OCI-LY7 (cell line): ENCODE data around the gene F7. TPM values are rescaled to one million over a fixed set of nuclear protein-coding genes. Genes with fewer than 3 reads are reported as not detected.

Source experiments
- BruUV-seq: library from RNA; stranded (reverse); fragments of 400-500 nt; replicated peaks from 2 replicates; lab custom pipeline; 2021; lab: Mats Ljungman, UMichigan
- CTCF ChIA-PET: fragments of 300-600 bp; sonication (Branson Sonifier 250); formaldehyde crosslinking; loops from one replicate; lab custom pipeline; 2022; ENCODE audit warnings: antibody characterized with exemption; ENCODE audit not compliant: unreplicated experiment; lab: Charles Lee
- POLR2A ChIA-PET: fragments of 300-600 bp; sonication (Branson Sonifier 250); formaldehyde crosslinking; loops from one replicate; lab custom pipeline; 2022; ENCODE audit warnings: antibody characterized with exemption; lab: Charles Lee
- DNase-seq: peaks from one replicate; pipeline ENCODE4 v3.0.0-alpha.2; 2015; ENCODE audit warnings: low spot score
- H2AFZ ChIP-seq: fragments of 200-600 bp; sonication (generic), shearing (Covaris generic); 2 replicates; pipeline ENCODE4 v1.6.1; 2014; ENCODE audit warnings: mild to moderate bottlenecking, antibody characterized with exemption, low read length, moderate library complexity
- H3K27ac ChIP-seq: fragments of 200-600 bp; sonication (generic); 2 replicates; pipeline ENCODE4 v1.5.1; 2014; ENCODE audit warnings: mixed run types, low read depth, mild to moderate bottlenecking, moderate library complexity, low read length, inconsistent platforms; ENCODE audit not compliant: poor library complexity, severe bottlenecking
- H3K36me3 ChIP-seq: fragments of 200-600 bp; sonication (generic); 2 replicates; pipeline ENCODE4 v1.6.1; 2014; ENCODE audit warnings: mild to moderate bottlenecking, antibody characterized with exemption, low read length, moderate library complexity, mixed read lengths; ENCODE audit not compliant: insufficient read depth
- H3K4me1 ChIP-seq: fragments of 200-600 bp; sonication (generic); 2 replicates; pipeline ENCODE4 v1.5.1; 2014; ENCODE audit warnings: mild to moderate bottlenecking, low read length; ENCODE audit not compliant: insufficient read depth, poor library complexity, severe bottlenecking
- H3K4me2 ChIP-seq: fragments of 200-600 bp; sonication (generic); 2 replicates; pipeline ENCODE4 v1.6.1; 2014; ENCODE audit warnings: mild to moderate bottlenecking, low read length
- H3K4me3 ChIP-seq: fragments of 200-600 bp; sonication (generic); 2 replicates; pipeline ENCODE4 v1.5.1; 2014; ENCODE audit warnings: mild to moderate bottlenecking, low read depth, low read length; ENCODE audit not compliant: poor library complexity, severe bottlenecking
- H3K79me2 ChIP-seq: fragments of 200-600 bp; sonication (generic); 2 replicates; pipeline ENCODE4 v1.6.1; 2016; ENCODE audit warnings: low read depth, mild to moderate bottlenecking, low read length, moderate library complexity, mixed read lengths; ENCODE audit not compliant: insufficient read depth
- H3K9me2 ChIP-seq: fragments of 200-600 bp; sonication (generic); 2 replicates; pipeline ENCODE4 v1.6.1; 2016; ENCODE audit warnings: mild to moderate bottlenecking, low read length, mixed read lengths; ENCODE audit not compliant: insufficient read depth
- H3K9me3 ChIP-seq: fragments of 200-600 bp; sonication (generic); 2 replicates; pipeline ENCODE4 v1.6.1; 2014; ENCODE audit warnings: mild to moderate bottlenecking, mixed run types, low read length, mixed read lengths
- H4K20me1 ChIP-seq: fragments of 200-600 bp; sonication (generic); 2 replicates; pipeline ENCODE4 v1.6.1; 2014; ENCODE audit warnings: mild to moderate bottlenecking, antibody characterized with exemption, low read length, moderate library complexity, mixed read lengths; ENCODE audit not compliant: insufficient read depth
- CTCF ChIP-seq: fragments of 200-600 bp; sonication (generic); conservative IDR thresholded peaks from 2 replicates; pipeline ENCODE4 v1.5.1; 2014; ENCODE audit warnings: mild to moderate bottlenecking, antibody characterized with exemption, low read length, moderate library complexity, mixed read lengths
- EZH2phosphoT487 ChIP-seq: fragments of 200-600 bp; sonication (generic); IDR thresholded peaks from 2 replicates; pipeline ENCODE4 v1.6.1; 2018; ENCODE audit warnings: low read depth, borderline replicate concordance, mild to moderate bottlenecking, mixed run types, antibody characterized with exemption, low read length, moderate library complexity, mixed read lengths
- intact Hi-C: fragments of 100-400 bp; cut with micrococcal nuclease; formaldehyde crosslinking; loops from one replicate; pipeline ENCODE4 v1.10.0; 2022; ENCODE audit not compliant: unreplicated experiment
- total RNA-seq, 2 experiments: library from RNA; depleted of rRNA in 1 of 2; stranded (reverse); fragments of >200 nt in 1 of 2; shearing (Covaris generic) in 1 of 2; gene quantifications; 2 replicates each; pipeline ENCODE4 v1.2.3, GENCODE V29; 2014 to 2022

F7 gene
- total RNA-seq, 2 experiments from 2014 or later = not detected

GRCh38 chr13:113069861-113070805, 35.5 kb upstream of the F7 start:
- CTCF ChIA-PET = no interaction called here
- TF ChIP-seq EZH2phosphoT487 = no peak
- TF ChIP-seq CTCF = no peak
- no peaks in the 10 kb centered on the region for H3K9me2 ChIP-seq
- intact Hi-C loops = no loop called here
- no peak overlapping the region for H3K27ac ChIP-seq
- no peak overlapping the region for H2AFZ ChIP-seq
- no peaks in the 10 kb centered on the region for H3K79me2 ChIP-seq
- H3K4me2 ChIP-seq = no peak overlapping the region
- no peak for DNase-seq
- H3K9me3 ChIP-seq = no peaks in the 10 kb centered on the region
- H3K4me1 ChIP-seq = no peaks in the 10 kb centered on the region
- POLR2A ChIA-PET = interaction anchor here (0.6 kb wide), 1 partner anchor 310 kb away, joined by 3 read pairs; no protein-coding TSS in a partner anchor
- no peaks in the 10 kb centered on the region for H3K36me3 ChIP-seq
- H3K4me3 ChIP-seq = no peak overlapping the region
- BruUV-seq = no TSS peak
- H4K20me1 ChIP-seq = no peaks in the 10 kb centered on the region

GRCh38 chr13:113070855-113071254, 34.7 kb upstream of the F7 start:
- no peaks in the 10 kb centered on the region for H4K20me1 ChIP-seq
- BruUV-seq = no TSS peak
- ChIA-PET POLR2A (no interaction called here), CTCF (no interaction called here)
- H3K36me3 ChIP-seq = no peaks in the 10 kb centered on the region
- no peaks in the 10 kb centered on the region for H3K9me2 ChIP-seq
- no peak overlapping the region for H3K4me2 ChIP-seq
- H3K79me2 ChIP-seq = no peaks in the 10 kb centered on the region
- DNase-seq = no peak
- no peaks in the 10 kb centered on the region for H3K9me3 ChIP-seq
- no peak overlapping the region for H3K4me3 ChIP-seq
- no peak overlapping the region for H2AFZ ChIP-seq
- no peaks in the 10 kb centered on the region for H3K4me1 ChIP-seq
- no peak overlapping the region for H3K27ac ChIP-seq
- intact Hi-C loops = no loop called here
- TF ChIP-seq EZH2phosphoT487 (no peak), CTCF (no peak)

GRCh38 chr13:113072376-113072775, 33.2 kb upstream of the F7 start:
- no peak overlapping the region for H3K27ac ChIP-seq
- H3K4me2 ChIP-seq = no peak overlapping the region
- H3K4me1 ChIP-seq = no peaks in the 10 kb centered on the region
- no peak for TF ChIP-seq EZH2phosphoT487
- no peak for TF ChIP-seq CTCF
- H3K4me3 ChIP-seq = no peak overlapping the region
- no peaks in the 10 kb centered on the region for H3K36me3 ChIP-seq
- no peaks in the 10 kb centered on the region for H3K79me2 ChIP-seq
- CTCF ChIA-PET = no interaction called here
- POLR2A ChIA-PET = interaction anchor here (0.6 kb wide), 1 partner anchor 11 kb away, joined by 3 read pairs; no protein-coding TSS in a partner anchor
- H2AFZ ChIP-seq = no peak overlapping the region
- no peaks in the 10 kb centered on the region for H4K20me1 ChIP-seq
- intact Hi-C loops = no loop called here
- DNase-seq = no peak
- no peaks in the 10 kb centered on the region for H3K9me3 ChIP-seq
- H3K9me2 ChIP-seq = no peaks in the 10 kb centered on the region
- BruUV-seq = no TSS peak
